Measurements from ENCODE around the gene NPR1. TPM values are rescaled to one million over a fixed set of nuclear protein-coding genes. Genes with fewer than 3 reads are reported as not detected.

Gene NPR1
- total and polyA plus RNA-seq, 2 of the 13 experiments (the other 11 are each of a cell fraction or from before 2014, with no cell fraction given): not detected

DNA sequence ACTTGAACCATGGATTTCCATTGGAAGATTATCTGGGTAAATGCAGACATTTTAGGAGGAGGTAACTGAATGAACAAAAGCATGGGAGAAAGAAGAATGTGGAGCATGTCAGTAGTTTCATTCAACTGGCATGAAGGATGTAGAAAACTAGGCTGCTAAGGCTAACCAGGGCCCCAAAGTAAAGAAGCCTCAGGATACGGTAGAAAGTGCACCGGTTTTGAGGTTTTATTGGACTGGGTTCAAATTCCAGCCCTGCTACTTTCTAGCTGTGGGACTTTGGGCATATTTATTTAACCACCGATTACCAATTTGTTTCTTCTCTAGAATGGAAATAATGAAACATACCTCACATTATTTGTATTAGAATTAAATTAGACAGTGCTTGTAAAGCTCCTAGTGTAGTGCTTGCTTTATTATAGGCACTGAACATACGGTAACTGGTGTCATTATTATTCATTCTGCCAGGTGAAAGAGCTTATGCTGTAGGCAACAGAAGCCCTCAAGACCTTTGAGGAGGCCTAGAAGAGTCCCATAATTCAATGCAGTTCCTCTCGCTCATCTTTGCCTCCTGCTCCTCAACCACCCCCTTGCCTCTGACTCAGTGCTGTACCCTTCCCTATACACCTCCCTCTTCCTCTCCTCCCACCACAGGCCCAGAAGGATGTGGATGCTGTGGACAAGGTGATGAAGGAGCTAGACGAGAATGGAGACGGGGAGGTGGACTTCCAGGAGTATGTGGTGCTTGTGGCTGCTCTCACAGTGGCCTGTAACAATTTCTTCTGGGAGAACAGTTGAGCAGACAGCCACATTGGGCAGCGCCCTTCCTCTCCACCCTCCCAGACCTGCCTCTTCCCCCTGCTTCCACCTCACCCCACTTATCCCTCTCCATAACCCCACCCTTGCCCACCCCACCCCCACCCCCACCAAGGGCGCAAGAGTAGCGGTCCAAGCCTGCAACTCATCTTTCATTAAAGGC lies 47.2 kb upstream of the NPR1 start (continued):
- TF ChIP-seq EZH2 (conservative IDR thresholded peaks at IDR 0.05; ENCODE audit: low read depth, low read length): no peak
- no peak for TF ChIP-seq NFAT5 (CRISPR knock-in tag; IDR thresholded peaks at IDR 0.05)
- 0 out of 2 replicates have a peak, but pooled peaks have one; percentile 35 for TF ChIP-seq YEATS4 (CRISPR knock-in tag; IDR thresholded peaks at IDR 0.05; ENCODE audit: borderline replicate concordance)
- TF ChIP-seq KLF6 (CRISPR knock-in tag; IDR thresholded peaks at IDR 0.05): no peak
- no peak for TF ChIP-seq ZNF446 (CRISPR knock-in tag; IDR thresholded peaks at IDR 0.05)
- no peak for TF ChIP-seq ZNF296 (CRISPR knock-in tag; conservative IDR thresholded peaks at IDR 0.05)
- no peak for TF ChIP-seq ZNF777 (CRISPR knock-in tag; IDR thresholded peaks at IDR 0.05)
- no peak for TF ChIP-seq ZNF580 (CRISPR knock-in tag; IDR thresholded peaks at IDR 0.05; ENCODE audit: borderline replicate concordance, low read depth)
- no peak for TF ChIP-seq CBX2 (IDR thresholded peaks at IDR 0.05; ENCODE audit: low read depth, low read length)
- TF ChIP-seq CBX2 (CRISPR knock-in tag; IDR thresholded peaks at IDR 0.05; ENCODE audit: low read depth): no peak
- 0 out of 2 replicates have a peak, but pooled peaks have one; percentile 7 for TF ChIP-seq BCL6 (CRISPR knock-in tag; IDR thresholded peaks at IDR 0.05)
- TF ChIP-seq SAP130 (CRISPR knock-in tag; IDR thresholded peaks at IDR 0.05; ENCODE audit: low read depth): peak; percentile 49
- TF ChIP-seq ZNF740 (CRISPR knock-in tag; IDR thresholded peaks at IDR 0.05): no peak
- TF ChIP-seq, protein P1, sequence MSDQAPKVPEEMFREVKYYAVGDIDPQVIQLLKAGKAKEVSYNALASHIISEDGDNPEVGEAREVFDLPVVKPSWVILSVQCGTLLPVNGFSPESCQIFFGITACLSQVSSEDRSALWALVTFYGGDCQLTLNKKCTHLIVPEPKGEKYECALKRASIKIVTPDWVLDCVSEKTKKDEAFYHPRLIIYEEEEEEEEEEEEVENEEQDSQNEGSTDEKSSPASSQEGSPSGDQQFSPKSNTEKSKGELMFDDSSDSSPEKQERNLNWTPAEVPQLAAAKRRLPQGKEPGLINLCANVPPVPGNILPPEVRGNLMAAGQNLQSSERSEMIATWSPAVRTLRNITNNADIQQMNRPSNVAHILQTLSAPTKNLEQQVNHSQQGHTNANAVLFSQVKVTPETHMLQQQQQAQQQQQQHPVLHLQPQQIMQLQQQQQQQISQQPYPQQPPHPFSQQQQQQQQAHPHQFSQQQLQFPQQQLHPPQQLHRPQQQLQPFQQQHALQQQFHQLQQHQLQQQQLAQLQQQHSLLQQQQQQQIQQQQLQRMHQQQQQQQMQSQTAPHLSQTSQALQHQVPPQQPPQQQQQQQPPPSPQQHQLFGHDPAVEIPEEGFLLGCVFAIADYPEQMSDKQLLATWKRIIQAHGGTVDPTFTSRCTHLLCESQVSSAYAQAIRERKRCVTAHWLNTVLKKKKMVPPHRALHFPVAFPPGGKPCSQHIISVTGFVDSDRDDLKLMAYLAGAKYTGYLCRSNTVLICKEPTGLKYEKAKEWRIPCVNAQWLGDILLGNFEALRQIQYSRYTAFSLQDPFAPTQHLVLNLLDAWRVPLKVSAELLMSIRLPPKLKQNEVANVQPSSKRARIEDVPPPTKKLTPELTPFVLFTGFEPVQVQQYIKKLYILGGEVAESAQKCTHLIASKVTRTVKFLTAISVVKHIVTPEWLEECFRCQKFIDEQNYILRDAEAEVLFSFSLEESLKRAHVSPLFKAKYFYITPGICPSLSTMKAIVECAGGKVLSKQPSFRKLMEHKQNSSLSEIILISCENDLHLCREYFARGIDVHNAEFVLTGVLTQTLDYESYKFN (CRISPR knock-in tag; conservative IDR thresholded peaks at IDR 0.05): peak; percentile 91
- no peak for TF ChIP-seq TRAFD1 (CRISPR knock-in tag; IDR thresholded peaks at IDR 0.05; ENCODE audit: borderline replicate concordance)
- TF ChIP-seq ZSCAN20 (CRISPR knock-in tag; IDR thresholded peaks at IDR 0.05; ENCODE audit: borderline replicate concordance): no peak
- TF ChIP-seq ZNF382 (CRISPR knock-in tag; IDR thresholded peaks at IDR 0.05; ENCODE audit: borderline replicate concordance): no peak

Data from HepG2 (cell line).